GM19467 (cell line): ENCODE data around the gene CDC37L1.

Experiments
- ATAC-seq: cut with Tn5 transposase; IDR thresholded peaks from one replicate; pipeline ENCODE4 v1.9.1; 2021; ENCODE audit warnings: mild to moderate bottlenecking, moderate library complexity; ENCODE audit not compliant: unreplicated experiment

Gene CDC37L1

GRCh38 chr9:4709380-4709779 lies 30.0 kb downstream of the CDC37L1 start:
- ATAC-seq: no peak

DNA sequence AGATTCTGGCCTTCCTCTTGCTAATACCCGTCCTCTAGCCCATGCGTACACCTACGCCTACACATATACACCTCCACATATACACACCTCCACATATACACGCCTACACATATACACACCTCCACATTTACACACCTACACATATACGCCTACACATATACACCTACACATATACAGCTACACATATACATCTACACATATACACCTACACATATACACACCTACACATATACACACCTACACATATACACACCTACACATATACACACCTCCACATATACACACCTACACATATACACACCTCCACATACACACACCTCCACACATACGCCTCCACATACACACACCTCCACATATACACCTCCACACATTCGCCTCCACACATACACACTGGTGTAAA lies 34.5 kb downstream of the CDC37L1 start:
- no peak for ATAC-seq

DNA sequence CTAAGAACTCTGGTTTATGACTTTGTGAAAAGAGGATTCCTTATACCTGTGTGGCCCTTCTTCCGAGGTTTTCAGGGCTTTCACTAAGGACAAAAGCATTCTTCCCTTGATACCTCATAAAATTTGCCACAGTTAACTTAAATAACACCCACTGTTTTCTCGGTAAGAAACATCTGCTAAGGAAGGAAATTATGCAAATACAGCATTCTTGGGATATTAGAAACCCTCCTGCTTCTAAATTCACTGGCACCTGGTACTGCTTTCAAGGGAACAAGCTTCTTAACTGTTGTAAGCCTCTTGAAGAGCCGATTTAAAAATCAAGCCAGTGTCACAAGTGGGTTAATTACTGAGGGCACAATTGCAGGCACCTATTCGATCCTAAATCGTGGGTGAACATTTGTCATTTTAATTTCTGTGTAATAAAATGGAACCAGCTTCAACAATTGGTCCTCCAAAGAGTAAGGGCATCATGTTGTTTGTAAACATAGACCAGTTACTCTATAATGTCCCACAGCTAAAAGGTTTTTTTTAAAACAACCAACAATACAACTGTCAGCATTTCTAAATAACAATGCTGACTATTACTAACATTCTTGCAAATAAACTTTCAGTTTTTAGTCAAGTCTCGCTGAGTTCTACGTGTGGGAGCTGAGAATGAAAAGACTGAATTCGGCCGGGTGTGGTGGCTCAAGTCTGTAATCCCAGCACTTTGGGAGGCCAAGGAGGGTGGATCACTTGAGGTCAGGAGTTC lies 35.1 kb downstream of the CDC37L1 start:
- ATAC-seq: no peak

DNA sequence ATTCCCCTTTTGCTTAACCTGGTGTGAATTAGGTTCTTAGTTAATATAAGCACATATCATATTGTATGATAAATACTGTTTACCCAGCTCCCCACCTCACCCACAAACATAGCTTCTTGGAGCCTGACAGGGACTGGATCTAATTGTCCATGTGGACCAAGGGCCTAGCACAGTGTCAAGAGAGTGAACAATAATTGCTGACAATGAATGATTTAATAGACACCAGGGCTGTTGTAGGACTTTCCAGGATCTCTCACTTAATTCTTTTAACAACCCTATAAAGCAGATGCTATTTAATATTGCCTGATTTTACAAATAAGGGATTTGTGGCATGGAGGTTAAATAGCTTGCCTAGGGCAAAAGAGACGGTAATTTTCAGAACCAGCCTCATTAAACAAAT lies 36.8 kb downstream of the CDC37L1 start:
- no peak for ATAC-seq

- ATAC-seq: no peak
These were observed 38.4 kb downstream of the CDC37L1 start for GRCh38 chr9:4717815-4718214.

DNA sequence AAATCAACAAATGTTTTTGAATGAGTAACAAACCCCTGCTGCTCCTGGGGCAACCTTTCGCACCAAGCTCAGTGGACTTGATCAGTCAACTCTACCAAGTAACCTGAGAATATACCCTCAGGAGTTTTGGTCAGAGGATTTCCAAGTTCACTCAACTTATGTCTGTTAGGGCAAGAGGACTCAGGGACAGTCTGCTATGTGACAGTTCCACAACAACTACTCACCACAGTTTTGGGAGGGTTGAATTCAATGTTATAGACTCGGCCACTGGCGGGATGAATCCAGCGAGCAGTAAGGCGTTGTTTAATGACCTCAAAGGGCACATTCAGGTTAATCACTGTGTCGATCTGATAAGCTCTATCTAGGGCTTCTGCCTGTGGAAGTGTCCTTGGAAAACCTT lies 39.5 kb downstream of the CDC37L1 start:
- no peak for ATAC-seq

DNA sequence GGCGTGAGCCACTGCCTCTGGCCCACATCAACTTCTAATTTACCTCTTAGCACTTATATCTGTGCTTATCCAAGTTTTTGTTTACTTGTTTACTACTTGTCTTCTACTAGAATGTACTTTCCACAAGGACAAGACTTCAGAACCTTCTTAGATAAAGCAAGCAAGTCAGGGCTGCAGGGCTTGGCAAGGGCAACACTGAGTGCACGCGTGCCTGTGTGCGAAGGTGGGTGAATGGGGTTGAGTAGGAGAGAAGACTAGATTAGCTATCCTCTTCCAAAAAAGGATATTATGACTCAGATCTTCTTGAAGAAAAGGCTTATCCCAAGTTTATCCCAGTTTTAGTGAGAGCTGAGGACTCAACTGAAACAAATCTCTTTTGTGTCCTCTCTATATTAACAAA lies 42.4 kb downstream of the CDC37L1 start:
- no peak for ATAC-seq

GRCh38 chr9:4725706-4726442 lies 46.5 kb downstream of the CDC37L1 start:
- no peak for ATAC-seq

GRCh38 chr9:4727593-4727992 lies 48.2 kb downstream of the CDC37L1 start:
- no peak for ATAC-seq

DNA sequence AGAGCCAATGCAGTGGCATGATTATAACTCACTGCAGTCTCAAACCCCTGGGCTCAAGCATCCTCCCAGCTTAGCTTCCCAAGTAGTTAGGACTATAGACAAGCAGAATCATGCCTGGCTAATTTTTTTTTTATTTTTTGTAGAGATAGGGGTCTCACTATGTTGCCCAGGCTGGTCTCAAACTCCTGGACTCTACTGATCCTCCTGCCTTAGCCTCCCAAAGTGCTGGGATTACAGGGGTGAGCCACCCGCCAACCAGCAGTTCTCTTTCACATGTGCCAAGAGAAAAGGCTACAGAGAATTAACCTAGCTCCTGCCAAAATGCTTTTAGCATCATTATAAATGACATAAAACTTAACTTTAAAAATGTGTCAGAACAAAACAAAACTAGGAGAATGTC lies 53.5 kb downstream of the CDC37L1 start:
- ATAC-seq: no peak

DNA sequence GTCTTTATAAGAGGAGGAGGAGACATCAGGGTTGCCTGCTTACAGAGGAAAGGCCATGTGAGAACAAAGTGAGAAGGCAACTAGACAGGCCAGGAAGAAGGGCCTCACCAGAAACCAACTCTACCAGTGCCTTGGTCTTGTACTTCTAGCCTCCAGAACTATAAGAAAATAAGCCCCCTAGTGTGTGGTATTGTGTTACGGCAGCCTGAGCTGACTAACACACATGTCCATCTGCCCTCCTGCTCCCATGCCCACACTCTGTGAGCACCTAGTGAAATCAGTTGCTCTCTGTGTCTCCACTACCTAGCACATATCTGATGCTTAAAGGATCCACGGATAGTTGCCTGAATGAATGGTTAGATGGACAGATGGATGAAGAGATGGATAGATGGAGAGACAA lies 54.8 kb downstream of the CDC37L1 start:
- ATAC-seq: no peak

- no peak for ATAC-seq
These were observed 59.7 kb downstream of the CDC37L1 start for GRCh38 chr9:4738866-4739586.

GRCh38 chr9:4739587-4740387 lies 60.4 kb downstream of the CDC37L1 start:
- ATAC-seq: no peak

DNA sequence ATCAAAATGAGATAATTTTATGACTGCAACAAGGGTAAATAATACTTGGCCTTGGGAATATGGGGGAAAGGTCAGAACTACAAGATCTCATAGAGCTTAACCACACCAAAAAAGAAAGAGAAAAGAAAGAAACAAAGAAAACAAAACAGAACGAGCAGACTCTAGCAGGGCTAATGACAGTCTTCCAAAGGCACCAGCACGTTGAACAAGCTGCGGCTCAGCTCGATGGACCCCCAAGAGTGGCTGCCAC lies 60.9 kb downstream of the CDC37L1 start:
- no peak for ATAC-seq

- peak; percentile 92 for ATAC-seq
These were observed 61.4 kb downstream of the CDC37L1 start, which contains the start of gene AK3 for GRCh38 chr9:4740638-4741364. TSS of gene AK3 (minus strand) at chr9:4741202. CDS start at chr9:4741087, 115 bp downstream.

DNA sequence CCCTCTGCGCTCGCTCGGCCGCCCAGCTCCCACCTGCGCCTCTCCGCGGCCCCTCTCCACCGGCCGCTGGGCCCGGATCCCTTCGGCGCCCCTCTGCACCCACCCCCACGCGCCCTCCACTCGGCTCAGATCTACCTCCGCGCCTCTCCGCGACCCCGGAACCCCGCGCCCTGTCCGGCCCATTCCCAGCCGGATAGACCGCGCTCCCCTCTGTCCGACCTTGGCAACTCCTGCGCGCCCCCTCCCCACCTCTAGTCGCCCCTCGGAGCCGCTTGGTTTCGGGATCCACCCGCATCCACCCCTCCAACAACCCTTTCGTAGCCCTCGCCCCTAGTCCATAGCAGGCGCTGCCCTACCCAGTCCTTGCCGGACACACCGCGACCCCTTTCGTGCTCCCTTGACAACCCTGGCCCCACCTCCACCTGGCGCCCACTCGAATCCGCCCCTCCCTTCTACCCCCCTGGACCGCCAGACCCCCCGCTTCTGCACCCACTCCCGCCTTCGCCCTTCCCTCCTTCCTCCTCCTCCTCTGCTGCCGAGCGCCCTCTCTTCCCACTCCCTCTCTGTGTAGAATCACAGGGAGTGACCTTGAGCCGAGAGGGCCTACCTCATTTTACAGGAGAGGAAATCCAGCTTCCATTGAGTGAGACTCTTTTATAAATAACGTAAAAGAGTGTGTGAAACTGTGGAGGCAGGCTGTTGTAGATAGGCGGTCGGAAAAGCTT lies 62.2 kb downstream of the CDC37L1 start:
- ATAC-seq: no peak

- no peak for ATAC-seq
These were observed 62.9 kb downstream of the CDC37L1 start for GRCh38 chr9:4742246-4742645.

DNA sequence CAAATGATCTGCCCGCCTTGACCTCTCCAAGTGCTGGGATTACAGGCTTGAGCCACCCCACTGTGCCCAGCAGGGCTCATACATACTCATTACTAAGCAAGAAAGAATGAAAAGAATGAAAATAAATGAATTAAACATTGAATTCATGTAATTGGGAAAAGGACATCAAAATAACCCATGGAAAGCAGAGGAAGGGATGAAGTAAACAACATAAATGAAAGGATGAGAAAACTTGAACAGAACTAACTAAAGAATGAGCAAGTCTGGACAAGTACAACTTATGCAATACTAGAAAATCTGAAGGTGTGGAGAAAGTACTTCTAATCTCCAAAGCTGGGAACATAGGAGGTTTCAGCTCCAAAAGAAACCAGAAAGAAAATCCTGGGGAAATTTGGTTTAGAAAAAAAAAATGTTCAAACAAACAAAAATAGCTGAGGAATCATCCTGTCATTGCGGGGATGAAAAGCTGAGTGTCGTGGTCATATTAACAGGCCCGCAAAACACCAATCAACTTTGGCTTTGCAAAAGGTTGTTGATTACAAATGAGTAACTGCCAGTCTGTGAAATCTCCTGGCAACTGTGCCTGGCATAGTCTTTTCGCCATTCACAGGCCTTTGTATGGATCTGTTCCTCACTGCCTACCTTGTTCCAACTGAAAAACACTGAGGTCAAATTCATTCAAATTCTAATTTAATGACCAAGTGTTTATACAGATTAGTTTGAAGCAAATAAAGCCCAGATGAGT lies 63.9 kb downstream of the CDC37L1 start:
- no peak for ATAC-seq
